HG02938 (cell line): ENCODE results near the gene ATP6V1D.
A peak's percentile ranks its signal among the peaks of the same experiment; 100 is the strongest.
"Not testable (repeated sequence)": the region's sequence is repeated elsewhere in the genome, so short reads cannot be mapped to it uniquely, and the experiment has no call there.

Source experiments
- ATAC-seq: cut with Tn5 transposase; IDR thresholded peaks from one replicate; pipeline ENCODE4 v1.9.1; 2021; ENCODE audit warnings: mild to moderate bottlenecking, moderate library complexity; ENCODE audit not compliant: unreplicated experiment

ATP6V1D gene

GRCh38 chr14:67359775-67360469 lies at the start of gene ATP6V1D, which contains the start of gene EIF2S1:
TSS of gene ATP6V1D (minus strand) at chr14:67359804. CDS start at chr14:67359698, 106 bp downstream.
TSS of gene EIF2S1 (plus strand) at chr14:67360328. CDS start at chr14:67364768, 4,440 bp downstream.
- ATAC-seq, result peak; percentile 93

- not testable (repeated sequence) for ATAC-seq
Measured at GRCh38 chr14:67408122-67408801, 48.7 kb upstream of the ATP6V1D start.

- no peak for ATAC-seq
Measured at GRCh38 chr14:67405771-67406170, 46.2 kb upstream of the ATP6V1D start.

GRCh38 chr14:67400434-67400833 lies 40.8 kb upstream of the ATP6V1D start:
- ATAC-seq, result no peak

GRCh38 chr14:67397536-67397935 lies 37.9 kb upstream of the ATP6V1D start:
- no peak for ATAC-seq

- ATAC-seq, result no peak
Measured at GRCh38 chr14:67396381-67396970, 36.9 kb upstream of the ATP6V1D start.

GRCh38 chr14:67395876-67396189 lies 36.2 kb upstream of the ATP6V1D start:
- no peak for ATAC-seq

GRCh38 chr14:67395086-67395875 lies 35.7 kb upstream of the ATP6V1D start:
- no peak for ATAC-seq

GRCh38 chr14:67393689-67394088 lies 34.1 kb upstream of the ATP6V1D start:
- ATAC-seq, result no peak

GRCh38 chr14:67392800-67393199 lies 33.2 kb upstream of the ATP6V1D start:
- ATAC-seq, result no peak

- ATAC-seq, result no peak
Measured at GRCh38 chr14:67392123-67392522, 32.5 kb upstream of the ATP6V1D start.

GRCh38 chr14:67391268-67391667 lies 31.7 kb upstream of the ATP6V1D start:
- ATAC-seq, result no peak

GRCh38 chr14:67389811-67390534 lies 30.4 kb upstream of the ATP6V1D start:
- ATAC-seq, result no peak

- no peak for ATAC-seq
Measured at GRCh38 chr14:67389275-67389674, 29.7 kb upstream of the ATP6V1D start.

GRCh38 chr14:67387195-67387594 lies 27.6 kb upstream of the ATP6V1D start:
- ATAC-seq, result no peak

GRCh38 chr14:67385618-67386017 lies 26.0 kb upstream of the ATP6V1D start:
- ATAC-seq, result no peak

GRCh38 chr14:67385120-67385519 lies 25.5 kb upstream of the ATP6V1D start:
- ATAC-seq, result no peak

GRCh38 chr14:67377916-67378315 lies 18.3 kb upstream of the ATP6V1D start:
- ATAC-seq, result no peak

GRCh38 chr14:67373347-67373746 lies 13.7 kb upstream of the ATP6V1D start:
- ATAC-seq, result no peak

GRCh38 chr14:67372833-67373232 lies 13.2 kb upstream of the ATP6V1D start:
- no peak for ATAC-seq
